Endodermal cell (in vitro differentiated cells): ENCODE results near the gene WDFY1. TPM values are rescaled to one million over a fixed set of nuclear protein-coding genes. Genes with fewer than 3 reads are reported as not detected.

Experiments used
- DNase-seq: peaks from one replicate; pipeline ENCODE4 v3.0.0-alpha.2; 2017
- H3K27ac ChIP-seq: 2 replicates; pipeline ENCODE4 v1.5.1; 2013; ENCODE audit warnings: mild to moderate bottlenecking, low read depth, low read length, moderate library complexity
- H3K27me3 ChIP-seq: 2 replicates; pipeline ENCODE4 v1.6.1; 2013; ENCODE audit warnings: mild to moderate bottlenecking, low read length, moderate library complexity; ENCODE audit not compliant: insufficient read depth, control insufficient read depth, poor library complexity, severe bottlenecking
- H3K36me3 ChIP-seq: 2 replicates; pipeline ENCODE4 v1.7.0; 2013; ENCODE audit warnings: mild to moderate bottlenecking, low read length, moderate library complexity; ENCODE audit not compliant: control insufficient read depth, insufficient read depth
- H3K4me1 ChIP-seq: one replicate; pipeline ENCODE4 v1.7.0; 2013; ENCODE audit warnings: low read length; ENCODE audit not compliant: control insufficient read depth, insufficient read depth
- H3K4me3 ChIP-seq: 2 replicates; pipeline ENCODE4 v1.5.1; 2013; ENCODE audit warnings: mild to moderate bottlenecking, low read length, moderate library complexity
- H3K9ac ChIP-seq: 2 replicates; pipeline ENCODE4 v1.6.1; 2013; ENCODE audit warnings: mild to moderate bottlenecking, low read length, moderate library complexity; ENCODE audit not compliant: poor library complexity, severe bottlenecking; ENCODE audit errors: extremely low read depth
- H3K9me3 ChIP-seq: 2 replicates; pipeline ENCODE4 v1.6.1; 2013; ENCODE audit warnings: mild to moderate bottlenecking, low read length, moderate library complexity; ENCODE audit not compliant: control insufficient read depth
- H3K27ac Mint-ChIP-seq: 2 replicates; pipeline ENCODE4 v1.8.0; 2020; ENCODE audit warnings: mixed read lengths
- H3K27me3 Mint-ChIP-seq: 2 replicates; pipeline ENCODE4 v1.8.0; 2021; ENCODE audit warnings: mild to moderate bottlenecking, mixed read lengths; ENCODE audit not compliant: insufficient read depth
- H3K36me3 Mint-ChIP-seq: 2 replicates; pipeline ENCODE4 v1.8.0; 2020; ENCODE audit warnings: low read depth, mixed read lengths
- H3K4me1 Mint-ChIP-seq: 2 replicates; pipeline ENCODE4 v1.8.0; 2020; ENCODE audit warnings: mixed read lengths
- H3K4me3 Mint-ChIP-seq: 2 replicates; pipeline ENCODE4 v1.8.0; 2020; ENCODE audit warnings: mild to moderate bottlenecking, moderate library complexity, mixed read lengths
- H3K9me3 Mint-ChIP-seq: 2 replicates; pipeline ENCODE4 v1.8.0; 2020; ENCODE audit warnings: mild to moderate bottlenecking, mixed read lengths
- CTCF ChIP-seq: fragments of 200-600 bp; sonication (generic); conservative IDR thresholded peaks from 2 replicates; pipeline ENCODE4 v1.5.0; 2021; ENCODE audit warnings: antibody characterized with exemption, mild to moderate bottlenecking
- WGBS, 2 experiments: methylation state at CpG; one replicate each; pipeline versions ENCODE4 v1.1.5 to v1.1.7; 2013; ENCODE audit warnings: missing lambda C conversion rate in 2 of 2, mixed read lengths in 1 of 2; ENCODE audit not compliant: insufficient coverage in 1 of 2, insufficient read length in 1 of 2; 5-methylcytosine and 5-hydroxymethylcytosine counted together
- total RNA-seq, 2 donors: library from RNA; stranded (reverse); fragmentation: NEBNext Ultra II Directional in 1 of 2; extraction: Animal tissue kit (Norgen Biotek cat#: 25700) in 1 of 2; gene quantifications; 2 replicates in 1 of 2; 3 replicates in 1 of 2; pipeline ENCODE4 v1.2.1, GENCODE V29; 2021

The WDFY1 gene
- total RNA-seq, 2 donors from 2014 or later = 61.9 to 69.7 TPM

DNA sequence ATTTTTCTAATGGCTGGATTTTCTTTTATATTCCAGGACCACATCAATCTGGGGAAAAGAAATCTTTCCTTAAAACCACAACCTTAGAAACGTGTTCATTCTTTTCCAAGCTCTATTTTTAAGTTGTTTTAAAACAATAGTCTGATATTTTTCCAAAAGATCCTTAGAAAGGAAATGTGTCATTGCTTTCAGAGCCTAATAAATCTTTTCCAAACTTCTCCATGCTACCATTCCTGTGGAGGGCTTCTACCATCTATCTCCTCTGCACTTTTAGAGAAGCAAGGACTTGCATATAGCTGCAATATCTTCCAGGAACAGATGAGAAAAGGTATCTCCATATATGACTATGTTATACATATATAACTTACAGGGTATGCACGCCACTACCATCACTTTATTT is 21.2 kb downstream of the WDFY1 start:
- Mint-ChIP-seq H3K4me1 (peaks cover 12% of the 10 kb centered on the region), H3K4me3 (no peak overlapping the region), H3K36me3 (peaks cover 47% of the 10 kb centered on the region), H3K9me3 (peaks cover 9% of the 10 kb centered on the region), H3K27me3 (no peaks in the 10 kb centered on the region), H3K27ac (no peak overlapping the region)
- H3K27me3 ChIP-seq = no peaks in the 10 kb centered on the region
- H3K36me3 ChIP-seq = peaks cover 19% of the 10 kb centered on the region
- H3K9me3 ChIP-seq = peaks cover 41% of the 10 kb centered on the region
- no peak for DNase-seq
- no peak overlapping the region for H3K27ac ChIP-seq
- no peak overlapping the region for H3K4me3 ChIP-seq
- no peaks in the 10 kb centered on the region for H3K4me1 ChIP-seq
- no peak overlapping the region for H3K9ac ChIP-seq
- no peak for TF ChIP-seq CTCF
- 100% methylated on average over 1 to 2 of the region's 2 CpGs for WGBS, 2 experiments

DNA sequence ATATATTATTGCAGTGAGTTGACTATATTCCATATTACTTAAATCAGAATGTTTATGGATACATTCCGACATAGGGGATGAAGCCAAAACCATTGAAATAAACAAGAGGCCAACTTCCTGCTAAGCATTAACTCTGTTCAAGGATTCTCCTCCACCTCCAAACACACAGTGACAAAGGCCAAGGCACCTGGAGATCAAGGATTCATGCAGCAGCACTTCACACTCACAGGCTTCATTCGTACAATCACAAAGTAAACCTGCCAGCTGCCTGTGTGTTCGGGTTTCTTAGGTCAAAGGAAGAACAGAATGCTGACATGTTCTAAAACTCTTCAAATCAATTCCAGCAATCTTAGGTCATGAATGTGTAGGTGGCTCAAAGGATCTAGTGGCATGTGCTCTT is 22.8 kb downstream of the WDFY1 start:
- Mint-ChIP-seq H3K36me3 (peaks cover 42% of the 10 kb centered on the region), H3K27me3 (no peaks in the 10 kb centered on the region), H3K4me3 (no peak overlapping the region), H3K9me3 (peaks cover 8% of the 10 kb centered on the region), H3K27ac (no peak overlapping the region), H3K4me1 (peaks cover 12% of the 10 kb centered on the region)
- no peaks in the 10 kb centered on the region for H3K4me1 ChIP-seq
- DNase-seq = no peak
- H3K36me3 ChIP-seq = peaks cover 26% of the 10 kb centered on the region
- TF ChIP-seq CTCF = no peak
- no peak overlapping the region for H3K4me3 ChIP-seq
- no peak overlapping the region for H3K9ac ChIP-seq
- H3K27me3 ChIP-seq = no peaks in the 10 kb centered on the region
- H3K27ac ChIP-seq = no peak overlapping the region
- H3K9me3 ChIP-seq = peaks cover 27% of the 10 kb centered on the region
- WGBS, 2 experiments = 80 to 91% methylated on average over 1 to 3 of the region's 3 CpGs

DNA sequence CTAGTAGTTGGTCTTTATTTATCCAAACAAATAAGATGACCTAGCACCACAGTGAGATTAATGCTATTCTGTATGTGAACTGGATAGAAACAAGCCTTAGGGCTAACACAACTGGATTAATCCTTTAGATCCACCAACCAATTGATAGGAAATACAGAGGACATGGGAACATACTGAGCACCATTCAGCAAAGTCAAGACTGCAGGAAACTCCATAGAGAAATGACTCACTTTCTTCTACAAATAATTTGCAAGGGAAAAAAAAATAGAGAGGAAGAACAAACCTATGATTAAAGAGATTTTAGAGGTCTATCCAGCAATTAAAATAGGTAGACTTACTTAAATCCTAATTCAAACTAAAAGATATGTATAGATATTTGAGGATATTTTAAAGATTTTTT is 23.9 kb downstream of the WDFY1 start:
- H3K27me3 Mint-ChIP-seq = no peaks in the 10 kb centered on the region
- Histone ChIP-seq H3K4me3 (no peak overlapping the region), H3K36me3 (peaks cover 23% of the 10 kb centered on the region), H3K27ac (no peak overlapping the region), H3K9me3 (peaks cover 16% of the 10 kb centered on the region), H3K27me3 (no peaks in the 10 kb centered on the region), H3K4me1 (no peaks in the 10 kb centered on the region), H3K9ac (no peak overlapping the region)
- no peak overlapping the region for H3K4me3 Mint-ChIP-seq
- peaks cover 12% of the 10 kb centered on the region for H3K4me1 Mint-ChIP-seq
- DNase-seq = no peak
- TF ChIP-seq CTCF = no peak
- peaks cover 44% of the 10 kb centered on the region for H3K36me3 Mint-ChIP-seq
- no peak overlapping the region for H3K27ac Mint-ChIP-seq
- no peaks in the 10 kb centered on the region for H3K9me3 Mint-ChIP-seq
